CD4-positive, alpha-beta T cell treated with Interleukin-2 at 100 ng/mL for 4 hours (primary cell): ENCODE results near the gene WNT7A.
"Not testable (repeated sequence)": the region's sequence is repeated elsewhere in the genome, so short reads cannot be mapped to it uniquely, and the experiment has no call there.

Source experiments
- DNase-seq: peaks from one replicate; pipeline ENCODE4 v3.0.0-alpha.2; 2020; ENCODE audit warnings: low spot score

WNT7A gene

GRCh38 chr3:13865106-13865505 is 14.8 kb downstream of the WNT7A start:
- DNase-seq: no peak

- DNase-seq: no peak
These were observed 15.8 kb downstream of the WNT7A start for GRCh38 chr3:13863965-13864595.

GRCh38 chr3:13863382-13863952 is 16.4 kb downstream of the WNT7A start:
- no peak for DNase-seq

- no peak for DNase-seq
These were observed 18.4 kb downstream of the WNT7A start for GRCh38 chr3:13861461-13861860.

GRCh38 chr3:13860001-13860400 is 19.9 kb downstream of the WNT7A start:
- DNase-seq: no peak

GRCh38 chr3:13858768-13859520 is 20.9 kb downstream of the WNT7A start:
- DNase-seq: no peak

GRCh38 chr3:13857702-13858380 is 22.0 kb downstream of the WNT7A start:
- DNase-seq: no peak

- DNase-seq: not testable (repeated sequence)
These were observed 23.2 kb downstream of the WNT7A start for GRCh38 chr3:13856628-13857027.

GRCh38 chr3:13856006-13856405 is 23.9 kb downstream of the WNT7A start:
- DNase-seq: no peak

GRCh38 chr3:13854492-13854891 is 25.4 kb downstream of the WNT7A start:
- DNase-seq: no peak

GRCh38 chr3:13853978-13854296 is 25.9 kb downstream of the WNT7A start:
- DNase-seq: peak; percentile 42

GRCh38 chr3:13853256-13853977 is 26.5 kb downstream of the WNT7A start:
- DNase-seq: no peak

GRCh38 chr3:13852638-13853009 is 27.2 kb downstream of the WNT7A start:
- no peak for DNase-seq

GRCh38 chr3:13851997-13852637 is 27.8 kb downstream of the WNT7A start:
- DNase-seq: no peak

- DNase-seq: no peak
These were observed 28.6 kb downstream of the WNT7A start for GRCh38 chr3:13851091-13851849.

GRCh38 chr3:13850161-13850945 is 29.5 kb downstream of the WNT7A start:
- DNase-seq: no peak

GRCh38 chr3:13849018-13849417 is 30.9 kb downstream of the WNT7A start:
- no peak for DNase-seq

GRCh38 chr3:13846716-13847570 is 32.9 kb downstream of the WNT7A start:
- no peak for DNase-seq

GRCh38 chr3:13846238-13846637 is 33.6 kb downstream of the WNT7A start:
- no peak for DNase-seq
